NCI-H510A (cell line): Measurements from ENCODE around the gene MAP4K3.
A peak's percentile ranks its signal among the peaks of the same experiment; 100 is the strongest.
"Not testable (repeated sequence)": the region's sequence is repeated elsewhere in the genome, so short reads cannot be mapped to it uniquely, and the experiment has no call there.

ENCODE experiments used
- DNase-seq: peaks from one replicate; lab custom pipeline; 2025; lab: John Stamatoyannopoulos, UW

The MAP4K3 gene

GRCh38 chr2:39301352-39301751 is 135.7 kb downstream of the MAP4K3 start:
- DNase-seq: no peak

GRCh38 chr2:39300044-39300978 is 136.8 kb downstream of the MAP4K3 start:
- DNase-seq: no peak

- DNase-seq: no peak
Measured at GRCh38 chr2:39290433-39290832, 146.7 kb downstream of the MAP4K3 start.

- no peak for DNase-seq
Measured at GRCh38 chr2:39289609-39290008, 147.5 kb downstream of the MAP4K3 start.

- DNase-seq: no peak
Measured at GRCh38 chr2:39283561-39283960, 153.5 kb downstream of the MAP4K3 start.

- DNase-seq: no peak
Measured at GRCh38 chr2:39281391-39281790, 155.7 kb downstream of the MAP4K3 start.

- no peak for DNase-seq
Measured at GRCh38 chr2:39275016-39275415, 162.1 kb downstream of the MAP4K3 start.

GRCh38 chr2:39269941-39270340 is 167.1 kb downstream of the MAP4K3 start:
- DNase-seq: no peak

- DNase-seq: no peak
Measured at GRCh38 chr2:39266916-39267434, 170.1 kb downstream of the MAP4K3 start.

- DNase-seq: no peak
Measured at GRCh38 chr2:39266139-39266805, 170.8 kb downstream of the MAP4K3 start.

GRCh38 chr2:39265315-39265714 is 171.8 kb downstream of the MAP4K3 start:
- DNase-seq: no peak

GRCh38 chr2:39264733-39265132 is 172.4 kb downstream of the MAP4K3 start:
- DNase-seq: no peak

- no peak for DNase-seq
Measured at GRCh38 chr2:39260087-39260486, 177.0 kb downstream of the MAP4K3 start.

GRCh38 chr2:39256040-39256439 is 181.0 kb downstream of the MAP4K3 start:
- DNase-seq: no peak

GRCh38 chr2:39252888-39253518 is 184.1 kb downstream of the MAP4K3 start:
- no peak for DNase-seq

- DNase-seq: no peak
Measured at GRCh38 chr2:39247512-39248043, 189.5 kb downstream of the MAP4K3 start.

- no peak for DNase-seq
Measured at GRCh38 chr2:39246382-39246980, 190.6 kb downstream of the MAP4K3 start.

- peak; percentile 7 for DNase-seq
Measured at GRCh38 chr2:39244963-39245625, 192.0 kb downstream of the MAP4K3 start.

GRCh38 chr2:39244241-39244862 is 192.7 kb downstream of the MAP4K3 start:
- not testable (repeated sequence) for DNase-seq

- peak; percentile 28 for DNase-seq
Measured at GRCh38 chr2:39243469-39244123, 193.5 kb downstream of the MAP4K3 start, which contains the start of gene CDKL4. TSS of gene CDKL4 (minus strand) at chr2:39243970.
